NCI-H187 treated with DMSO at 0.1 percent for 48 hours (cell line): ENCODE measurements around the gene UBR4.
"Not testable (repeated sequence)": the region's sequence is repeated elsewhere in the genome, so short reads cannot be mapped to it uniquely, and the experiment has no call there.

Experiments
- DNase-seq: peaks from one replicate; lab custom pipeline; 2025; lab: John Stamatoyannopoulos, UW

The UBR4 gene

DNA sequence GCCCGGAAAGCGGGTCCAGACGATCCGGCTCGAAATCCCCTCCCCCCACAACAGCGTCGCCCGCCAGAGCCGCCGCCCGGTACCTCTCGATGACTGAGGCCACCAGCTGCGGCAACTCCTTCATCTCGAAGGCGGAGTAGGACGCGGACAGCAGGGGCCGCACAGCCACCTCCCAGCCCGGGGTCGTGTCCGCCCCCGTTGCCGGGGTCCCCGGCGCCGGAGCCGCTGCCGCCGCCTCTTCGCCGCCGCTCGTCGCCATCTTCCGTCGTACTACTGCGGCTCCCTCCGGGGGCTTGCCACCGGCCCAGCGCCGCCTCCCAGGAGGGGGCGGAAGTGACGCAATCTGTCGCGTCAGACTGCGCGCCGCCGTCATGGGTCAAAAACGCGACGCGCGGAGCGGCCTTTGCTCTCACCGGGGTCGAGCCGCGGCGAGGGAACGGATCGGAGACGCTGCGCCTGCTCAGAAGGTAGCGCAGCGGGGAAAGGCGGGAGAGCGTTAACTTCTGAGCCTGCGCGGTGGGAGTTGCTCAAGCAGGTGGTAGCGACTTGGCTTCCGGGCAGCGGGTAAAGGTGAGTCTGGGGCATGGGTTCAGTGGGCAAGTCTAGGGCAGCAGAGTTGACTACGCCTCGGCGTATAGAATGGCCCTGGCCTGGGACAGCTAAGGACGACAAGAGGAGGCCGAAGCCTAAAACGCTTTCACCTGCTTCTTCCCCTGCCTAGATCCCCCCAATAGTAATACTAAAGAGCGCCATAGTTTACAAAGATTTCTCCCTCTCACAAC lies at the start of gene UBR4:
TSS of gene UBR4 (minus strand) at position 277 of the 782 bp plus-strand sequence. CDS start at position 259, 18 bp downstream.
- DNase-seq = peak; percentile 71

DNA sequence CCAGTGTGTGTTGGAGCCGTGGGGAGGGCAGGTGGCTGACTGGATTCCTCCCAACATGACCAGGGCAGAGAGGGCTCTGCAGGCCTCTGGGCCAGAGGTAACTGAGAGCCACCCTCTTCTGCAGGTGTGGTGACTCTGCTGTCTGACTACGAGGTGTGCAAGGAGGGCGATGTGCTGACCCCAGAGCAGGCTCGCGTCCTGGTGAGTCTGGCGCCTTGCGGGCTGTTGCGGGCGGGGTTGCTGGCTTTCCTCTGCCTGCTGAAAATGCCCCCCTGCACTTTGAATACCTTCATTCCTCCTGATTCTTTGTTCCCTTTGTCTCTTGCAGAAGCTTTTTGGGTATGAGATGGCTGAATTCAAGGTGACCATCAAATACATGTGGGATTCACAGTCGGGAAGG lies 48.3 kb upstream of the UBR4 start:
- no peak for DNase-seq

DNA sequence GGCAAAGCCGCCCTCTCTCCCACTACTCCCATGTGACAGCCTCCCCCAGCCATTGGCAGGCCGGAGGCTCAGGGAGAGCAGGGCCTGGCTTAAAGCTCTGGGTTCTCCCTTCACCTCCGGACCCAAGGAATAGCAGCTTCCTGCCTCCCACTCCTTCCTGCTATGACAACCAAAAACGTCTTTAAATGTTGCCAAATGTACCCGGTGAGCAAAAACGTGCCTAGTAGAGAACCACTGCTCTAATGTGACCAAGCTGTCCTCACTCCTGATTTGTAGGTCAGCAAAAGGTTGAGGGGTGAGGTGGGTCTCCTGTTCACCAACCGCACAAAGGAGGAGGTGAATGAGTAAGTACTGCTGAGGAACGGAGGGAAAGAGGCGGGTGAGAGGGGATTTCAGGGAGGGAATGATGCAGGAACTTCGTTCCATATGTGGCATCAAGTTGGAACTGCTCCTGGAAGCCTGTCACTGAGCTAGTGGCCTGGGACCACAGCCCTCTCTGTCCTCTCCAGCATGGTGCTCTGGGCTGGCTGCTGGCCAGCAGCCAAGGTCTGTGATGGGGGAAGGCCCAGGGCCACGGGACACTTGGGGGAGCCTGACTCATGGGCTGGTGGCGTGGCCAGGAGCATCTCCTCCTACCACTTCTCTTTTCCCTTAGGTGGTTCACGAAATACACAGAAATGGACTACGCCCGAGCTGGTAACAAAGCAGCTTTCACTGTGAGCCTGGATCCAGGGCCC lies 47.3 kb upstream of the UBR4 start:
- no peak for DNase-seq

DNA sequence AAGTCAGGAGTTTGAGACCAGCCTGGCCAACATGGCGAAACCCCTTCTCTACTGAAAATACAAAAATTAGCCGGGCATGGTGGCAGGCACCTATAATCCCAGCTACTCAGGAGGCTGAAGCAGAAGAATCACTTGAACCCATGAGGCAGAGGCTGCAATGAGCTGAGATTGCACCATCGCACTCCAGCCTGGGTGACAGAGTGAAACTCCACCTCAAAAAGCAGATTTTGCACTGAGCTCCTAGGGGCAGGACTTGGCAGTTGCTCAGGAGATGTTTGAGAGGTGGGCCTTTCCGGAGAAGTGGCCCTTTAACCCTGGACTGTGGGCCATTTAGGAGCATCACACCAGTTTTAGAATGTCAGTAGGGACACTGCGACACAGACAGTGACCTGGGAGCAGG lies 46.2 kb upstream of the UBR4 start:
- not testable (repeated sequence) for DNase-seq

DNA sequence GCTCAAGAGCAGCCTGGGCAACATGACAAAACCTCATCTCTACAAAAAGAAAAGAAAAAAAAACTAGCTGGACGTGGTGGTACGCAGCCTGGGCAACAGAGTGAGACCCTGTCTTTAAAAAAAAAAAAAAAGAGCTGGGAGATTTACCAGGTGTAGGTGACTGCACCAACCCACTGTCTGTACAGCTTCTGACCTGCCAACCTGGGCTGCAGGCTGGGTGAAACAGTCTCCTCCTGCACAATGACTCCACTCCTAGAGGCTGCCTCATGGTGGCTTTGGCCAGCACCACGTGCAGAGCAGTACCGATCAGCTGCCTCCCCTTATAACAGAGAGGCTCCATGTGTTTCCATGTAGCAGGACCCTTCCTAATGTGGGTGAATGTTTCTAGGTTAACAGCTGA lies 45.2 kb upstream of the UBR4 start:
- no peak for DNase-seq

DNA sequence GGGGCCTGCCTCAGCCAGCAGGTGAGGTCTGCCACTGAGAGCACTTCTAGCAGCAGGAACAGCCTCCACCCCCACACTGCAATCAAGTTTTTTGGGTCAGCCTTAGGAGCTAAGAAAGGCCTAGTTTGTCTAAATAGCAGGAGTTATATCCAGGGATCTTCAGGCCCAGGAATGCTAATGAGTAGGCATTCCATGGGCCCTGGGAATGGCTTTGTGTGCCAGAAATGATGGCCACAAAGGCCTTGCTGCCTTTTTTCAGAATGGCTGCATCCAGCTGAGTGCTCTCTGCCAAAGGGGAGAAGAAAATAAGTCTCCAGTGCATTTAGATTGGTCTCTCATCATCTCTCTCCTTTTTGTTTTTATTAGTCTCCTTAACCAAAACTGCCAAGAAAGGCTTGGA lies 44.4 kb upstream of the UBR4 start:
- no peak for DNase-seq

DNA sequence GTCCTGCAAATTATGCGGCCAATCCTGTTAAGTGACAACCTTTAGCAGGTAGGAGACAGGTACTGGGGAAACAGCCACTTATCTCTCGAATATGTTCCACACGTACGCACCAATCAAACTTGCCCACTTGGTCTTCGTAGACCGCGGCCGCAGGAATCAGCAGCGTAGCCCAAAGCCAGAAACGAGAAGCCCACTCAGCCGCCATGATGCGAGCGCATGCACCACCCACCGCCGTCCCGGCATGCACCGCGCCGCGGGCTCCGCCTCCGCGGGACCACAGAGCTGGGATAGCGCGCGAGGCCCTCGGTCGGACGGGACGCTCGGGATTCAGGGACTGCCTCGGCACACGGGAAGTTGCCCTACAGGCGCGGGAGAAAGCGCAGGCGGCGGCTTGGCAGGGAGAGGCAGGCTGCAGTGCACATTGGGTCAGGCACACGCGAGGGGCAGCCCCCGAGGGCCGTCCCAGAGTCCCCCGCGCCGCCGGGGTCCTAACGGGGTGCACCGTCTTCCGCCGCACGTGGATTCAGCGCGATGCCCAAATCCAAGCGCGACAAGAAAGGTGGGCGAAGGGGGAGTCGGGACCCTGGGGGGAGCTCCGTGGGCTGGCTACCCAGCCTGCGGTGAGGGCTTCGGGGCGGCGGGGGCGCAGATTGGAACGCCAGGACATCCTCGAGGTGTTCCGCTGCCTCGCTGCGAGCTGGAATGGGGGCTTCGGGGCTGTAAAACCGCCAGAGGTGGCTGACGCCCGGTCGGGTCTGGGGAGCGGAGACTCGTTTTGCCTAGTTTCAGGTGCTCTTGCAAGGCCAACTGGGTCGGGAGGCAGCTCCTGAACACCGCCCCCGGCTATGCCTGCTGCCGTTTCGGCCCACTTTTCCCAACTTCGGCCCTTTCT lies 41.5 kb upstream of the UBR4 start, which contains the start of the genes EMC1 and MRTO4:
TSS of gene EMC1 (minus strand) at position 220 of the 892 bp plus-strand sequence. CDS start at position 205, 15 bp downstream.
TSS of gene MRTO4 (plus strand) at position 501 of the 892 bp plus-strand sequence. CDS start at position 532, 31 bp downstream.
- DNase-seq = no peak

DNA sequence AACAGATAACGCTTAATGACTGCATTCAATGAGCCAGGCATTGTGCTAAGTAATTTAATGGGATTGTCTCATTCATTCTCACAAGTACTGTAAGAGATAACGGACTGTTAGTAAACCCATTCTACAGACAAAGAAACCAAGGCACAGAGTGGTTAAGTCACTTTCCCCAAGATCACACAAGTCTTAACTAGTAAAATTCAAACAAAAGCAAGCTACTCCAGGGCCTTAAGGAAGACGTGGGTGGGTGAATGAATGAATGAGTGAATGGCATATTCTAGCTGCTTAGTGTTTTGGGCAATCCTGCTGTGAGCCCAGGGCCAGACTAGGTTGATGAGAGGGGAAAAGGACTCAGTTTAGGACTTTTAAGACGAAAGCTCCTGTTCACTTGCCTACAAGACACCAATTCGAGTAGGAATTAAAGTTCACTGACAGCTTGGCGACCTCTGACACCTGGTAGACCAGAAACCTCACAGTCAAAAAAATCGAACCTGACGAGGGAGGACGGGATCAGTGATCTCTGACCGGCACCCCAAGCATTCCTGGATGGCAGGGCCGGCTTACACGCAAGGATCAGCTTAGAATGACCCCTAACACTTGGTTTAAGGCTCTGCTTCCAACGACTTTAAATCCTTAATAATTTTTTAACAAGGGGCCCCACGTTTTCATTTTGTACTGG lies 40.7 kb upstream of the UBR4 start:
- DNase-seq = no peak

DNA sequence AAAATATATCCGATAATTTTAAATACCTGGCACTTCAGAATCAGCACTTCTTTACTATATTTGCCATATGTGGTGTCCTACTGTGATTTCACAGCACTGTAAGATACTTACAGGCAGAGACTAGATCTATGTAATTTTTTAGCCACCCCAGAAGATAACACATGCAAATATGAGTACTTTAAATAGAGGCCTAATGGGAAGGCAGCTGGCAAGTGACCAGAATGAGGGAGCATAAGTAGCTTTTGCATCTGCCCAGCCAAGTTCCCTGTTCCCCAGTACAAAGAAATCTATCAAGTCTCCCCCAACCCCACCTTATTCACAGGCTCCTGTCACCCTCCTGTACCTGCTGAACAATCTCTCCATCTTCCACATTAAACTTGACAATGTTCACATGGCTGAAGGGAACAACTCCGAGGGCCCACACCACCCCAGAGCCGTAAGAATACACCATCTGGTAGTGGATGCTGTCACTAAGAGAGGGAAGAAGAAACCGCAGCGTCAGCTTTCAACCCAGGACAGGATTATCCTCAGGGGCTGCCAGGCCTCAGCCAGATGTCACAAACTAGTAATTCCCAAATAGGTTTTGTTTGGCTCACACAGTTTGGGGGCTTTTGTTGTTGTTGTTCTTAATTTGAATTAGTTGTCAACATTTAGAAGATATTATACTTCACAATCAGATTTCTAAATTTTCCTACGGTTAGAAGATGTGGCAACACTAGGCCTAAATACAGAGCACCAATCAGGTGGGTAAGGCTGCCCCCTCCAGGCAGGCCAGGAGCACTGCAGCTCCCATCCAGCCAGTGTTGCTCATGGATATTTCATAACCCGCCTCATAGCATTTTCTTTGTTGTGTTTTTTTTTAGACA lies 30.8 kb upstream of the UBR4 start:
- no peak for DNase-seq

DNA sequence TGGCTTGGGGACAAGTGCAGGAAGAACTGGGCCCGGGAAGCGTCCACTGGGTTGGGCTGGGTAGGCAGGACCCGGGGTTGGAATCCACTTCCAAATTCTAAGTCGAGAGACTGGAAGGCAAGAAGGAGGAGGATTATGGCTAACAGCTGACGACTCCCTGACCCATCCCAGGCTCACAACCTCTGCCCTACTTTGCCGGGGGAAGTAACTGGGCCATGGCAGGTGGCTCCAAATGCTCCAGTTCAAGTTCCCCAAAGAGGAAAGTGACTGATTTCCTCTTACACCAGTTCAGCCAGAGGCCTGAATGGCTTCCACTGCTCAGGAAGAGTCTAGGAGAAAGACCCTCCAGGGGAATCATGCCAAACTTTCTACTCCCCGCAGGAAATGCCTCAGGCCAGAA lies 29.8 kb upstream of the UBR4 start:
- DNase-seq = no peak

DNA sequence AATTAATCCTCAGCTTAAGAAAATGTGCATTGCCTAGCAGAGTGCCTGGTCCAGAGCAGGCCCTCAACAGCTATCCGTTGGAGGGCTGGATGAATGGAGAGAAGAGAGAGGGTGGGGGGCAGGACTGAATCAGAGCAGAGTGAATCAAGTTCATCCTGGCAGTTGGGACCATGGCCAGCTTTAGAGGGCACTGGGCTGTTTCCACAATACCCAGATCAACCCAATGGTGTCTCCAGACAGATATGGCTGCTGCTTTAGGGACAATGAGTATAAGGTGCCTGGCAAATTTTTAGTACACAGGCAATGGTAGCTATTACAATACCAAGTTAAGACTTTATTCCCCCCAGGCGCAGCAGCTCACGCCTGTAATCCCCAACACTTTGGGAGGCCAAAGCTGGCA lies 24.2 kb upstream of the UBR4 start:
- no peak for DNase-seq

DNA sequence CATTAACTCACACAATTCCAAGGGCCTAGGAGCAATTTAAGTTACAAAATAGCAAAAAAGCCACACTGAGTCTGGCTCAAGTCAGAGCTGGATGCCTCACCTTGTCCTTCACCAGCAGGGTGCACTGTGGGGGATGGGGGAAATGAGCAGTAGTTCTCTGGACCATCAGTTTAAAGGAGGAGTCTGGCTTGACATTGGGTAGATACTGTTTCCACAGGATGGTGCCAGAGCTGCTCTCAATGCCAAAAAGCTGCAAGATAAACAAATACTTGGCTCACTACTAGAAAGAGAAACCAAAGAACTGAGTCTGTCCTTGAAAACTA lies 22.4 kb upstream of the UBR4 start:
- DNase-seq = no peak

DNA sequence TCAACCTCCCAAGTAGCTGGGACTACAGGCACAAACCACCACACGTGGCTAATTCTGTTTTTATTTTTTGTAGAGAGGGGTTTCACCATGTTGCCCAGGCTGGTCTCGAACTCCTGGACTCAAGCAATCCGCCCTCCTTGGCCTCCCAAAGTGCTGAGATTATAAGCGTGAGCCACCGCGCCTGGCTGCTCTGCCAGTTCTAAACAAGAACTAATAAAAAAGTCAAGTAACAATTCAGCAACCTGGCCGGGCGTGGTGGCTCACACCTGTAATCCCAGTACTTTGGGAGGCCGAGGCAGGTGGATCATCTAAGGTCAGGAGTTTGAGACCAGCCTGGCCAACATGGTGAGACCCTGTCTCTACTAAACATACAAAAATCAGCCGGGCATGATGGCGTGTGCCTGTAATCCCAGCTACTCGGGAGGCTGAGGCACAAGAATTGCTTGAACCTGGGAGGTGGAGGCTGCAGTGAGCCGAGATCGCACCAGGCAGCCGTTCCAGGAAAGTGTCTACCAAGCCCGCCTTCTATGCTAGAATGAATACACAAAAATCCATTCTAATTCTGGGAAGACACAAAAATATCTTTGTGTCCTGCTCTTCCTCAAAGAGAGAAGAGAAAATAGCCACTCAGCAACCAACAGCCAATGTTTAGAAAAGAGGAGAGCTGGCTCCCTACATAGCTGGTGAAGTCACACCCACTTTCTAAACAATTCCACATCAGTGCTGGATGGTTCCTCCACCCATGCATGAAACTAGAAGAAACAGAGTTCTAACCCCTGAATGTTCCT lies 21.9 kb upstream of the UBR4 start:
- not testable (repeated sequence) for DNase-seq

DNA sequence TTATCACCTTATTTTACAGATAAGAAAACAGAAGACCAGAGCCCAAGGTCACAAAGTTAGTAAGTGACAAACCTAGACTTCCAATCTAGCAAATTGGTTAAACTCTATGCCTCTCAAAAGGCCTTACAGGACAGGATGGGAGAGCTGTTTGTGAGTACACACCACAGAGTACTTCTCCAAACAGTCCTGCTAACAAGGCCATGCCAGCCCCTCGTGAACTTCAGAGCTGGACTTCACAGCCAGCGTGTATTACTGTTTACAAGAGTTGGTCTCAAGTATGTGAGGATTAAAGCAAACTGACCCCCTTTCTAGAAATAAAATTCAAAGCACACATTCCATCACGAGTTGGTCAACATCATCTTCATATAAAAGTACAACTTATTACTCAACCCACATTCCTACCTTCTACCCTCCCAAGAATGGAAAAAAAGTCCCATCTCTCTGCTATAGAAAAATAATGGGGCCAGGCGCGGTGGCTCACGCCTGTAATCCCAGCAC lies 19.8 kb upstream of the UBR4 start:
- DNase-seq = no peak

DNA sequence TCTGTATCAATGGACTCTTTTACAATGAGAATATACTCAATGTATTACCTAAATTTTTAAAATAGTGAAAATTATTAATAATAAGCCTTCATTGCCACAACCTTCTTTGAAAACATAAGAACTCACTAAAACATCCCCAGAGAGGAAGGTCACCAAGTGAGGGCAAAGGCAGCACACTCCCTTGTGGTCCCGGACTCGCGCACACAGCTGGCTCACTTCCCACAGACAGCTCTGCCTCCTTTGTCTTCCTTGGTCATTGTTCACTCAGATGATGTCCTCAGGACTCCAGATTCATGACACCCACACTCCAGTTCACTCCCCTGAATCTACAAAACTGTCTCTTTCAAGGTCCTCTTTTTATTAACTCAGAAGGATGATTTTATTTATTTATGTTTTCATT lies 19.2 kb upstream of the UBR4 start:
- no peak for DNase-seq

DNA sequence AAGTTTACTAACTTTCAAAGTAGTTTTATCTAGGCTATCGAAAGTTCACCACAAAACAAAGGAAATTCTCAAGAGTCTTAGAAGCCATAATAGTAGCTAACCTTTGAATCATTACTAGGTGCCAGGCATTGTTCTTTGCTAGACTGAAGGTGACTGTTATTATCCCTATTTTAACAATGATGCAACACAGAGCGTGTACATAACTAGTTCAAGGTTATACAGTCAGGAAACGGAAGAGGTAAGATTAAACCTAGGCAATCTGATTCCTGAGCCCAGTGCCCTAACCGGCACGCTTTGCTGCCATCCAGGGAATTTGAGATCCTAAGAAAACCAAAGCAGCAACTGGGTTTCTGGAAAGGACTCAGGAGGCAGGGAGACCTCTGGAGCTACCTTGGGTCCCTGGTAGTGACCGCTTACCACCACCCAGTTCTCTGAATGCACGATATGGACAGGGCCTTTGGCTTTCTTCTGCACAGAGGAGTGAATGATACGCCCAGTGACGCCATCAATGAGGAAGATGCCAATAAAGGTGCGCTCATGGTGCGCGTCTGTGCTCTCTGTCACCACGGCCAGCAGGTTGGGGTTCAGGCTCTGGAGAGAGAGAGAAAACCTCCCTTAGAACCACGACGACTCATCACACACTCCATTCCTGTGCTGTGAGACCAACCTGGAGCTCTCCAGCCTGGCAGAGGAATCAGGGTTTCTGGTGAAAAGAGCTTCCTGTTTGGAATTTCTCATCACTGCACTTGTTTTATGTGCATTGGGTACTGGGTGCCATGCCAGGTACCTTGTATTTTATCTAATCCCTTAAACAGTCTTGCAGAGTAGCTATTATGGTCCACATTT lies 13.1 kb upstream of the UBR4 start:
- DNase-seq = no peak

DNA sequence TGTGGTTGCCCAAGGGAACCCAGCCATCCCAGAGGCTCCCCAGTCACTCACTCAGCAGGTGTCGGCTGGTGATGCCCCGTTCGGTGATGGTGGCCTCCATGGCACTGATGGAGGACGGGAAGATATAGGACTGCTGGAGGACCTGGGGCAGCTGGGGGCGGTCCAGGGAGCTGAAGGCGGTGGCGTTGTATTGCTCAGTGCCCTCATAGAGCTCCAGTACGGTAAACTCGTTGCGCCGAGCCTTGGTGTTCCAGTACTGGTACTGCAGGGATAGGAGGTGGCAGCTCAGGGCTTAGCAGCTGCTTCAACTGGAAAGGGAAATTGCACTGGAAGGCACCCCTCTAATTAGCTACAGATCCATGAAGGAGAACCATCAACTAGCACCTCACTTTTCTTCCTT lies 12.5 kb upstream of the UBR4 start:
- DNase-seq = no peak

DNA sequence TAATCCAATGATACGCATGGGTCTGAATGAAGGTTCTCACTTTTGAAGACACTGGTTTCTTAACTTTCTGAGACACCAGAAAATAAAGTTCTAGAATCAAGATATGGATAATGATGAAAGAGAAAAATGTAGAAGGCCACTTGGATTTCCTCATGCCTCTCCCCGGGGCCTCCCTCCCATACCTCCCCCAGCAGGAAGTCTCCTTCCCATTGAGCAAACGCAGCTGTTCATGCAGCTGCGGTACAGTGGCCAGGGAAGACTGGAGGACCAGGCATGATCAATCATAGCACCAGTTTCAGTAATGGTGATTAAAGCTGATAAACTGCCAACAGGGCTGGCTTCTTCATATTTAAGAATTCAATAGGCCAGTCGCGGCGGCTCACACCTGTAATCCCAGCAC lies 10.9 kb upstream of the UBR4 start:
- no peak for DNase-seq
